Left ventricle myocardium inferior (tissue), 1 donor: ENCODE data around the gene PRPF4. TPM values are rescaled to one million over a fixed set of nuclear protein-coding genes. Genes with fewer than 3 reads are reported as not detected.
"Not testable (repeated sequence)": the region's sequence is repeated elsewhere in the genome, so short reads cannot be mapped to it uniquely, and the experiment has no call there.

ENCODE experiments used
- DNase-seq: peaks from one replicate; pipeline ENCODE4 v3.0.0-alpha.2; 2020
- H3K27ac ChIP-seq: fragments of 200-600 bp; replicated peaks from 2 replicates; pipeline ENCODE4 v1.8.0; 2021
- H3K27me3 ChIP-seq: fragments of 200-600 bp; 2 replicates; pipeline ENCODE4 v1.8.0; 2021; ENCODE audit warnings: low read depth
- H3K36me3 ChIP-seq: fragments of 200-600 bp; 2 replicates; pipeline ENCODE4 v1.8.0; 2021
- H3K4me1 ChIP-seq: fragments of 200-600 bp; 2 replicates; pipeline ENCODE4 v1.8.0; 2021
- H3K4me3 ChIP-seq: fragments of 200-600 bp; 2 replicates; pipeline ENCODE4 v1.8.0; 2021; ENCODE audit warnings: mild to moderate bottlenecking, moderate library complexity
- H3K9me3 ChIP-seq: fragments of 200-600 bp; replicated peaks from 2 replicates; pipeline ENCODE4 v1.8.0; 2021
- CTCF ChIP-seq: fragments of 200-600 bp; IDR thresholded peaks from 2 replicates; pipeline ENCODE4 v1.8.0; 2021; ENCODE audit warnings: antibody characterized with exemption, mild to moderate bottlenecking, borderline replicate concordance
- intact Hi-C: fragments of 100-400 bp; cut with micrococcal nuclease; formaldehyde crosslinking; loops from one replicate; pipeline ENCODE4 v1.11.0; 2022
- total RNA-seq: library from RNA; stranded (reverse); fragmentation: NEBNext Ultra II Directional; extraction: Animal tissue kit (Norgen Biotek cat#: 25700); gene quantifications from one replicate; pipeline ENCODE4 v1.2.1, GENCODE V29; 2021
- donor health status: DM: no; HTN: yes; CAD: no; lungs with severe emphysema.

Gene PRPF4
- total RNA-seq, 1 donor from 2014 or later: 11.2 TPM

DNA sequence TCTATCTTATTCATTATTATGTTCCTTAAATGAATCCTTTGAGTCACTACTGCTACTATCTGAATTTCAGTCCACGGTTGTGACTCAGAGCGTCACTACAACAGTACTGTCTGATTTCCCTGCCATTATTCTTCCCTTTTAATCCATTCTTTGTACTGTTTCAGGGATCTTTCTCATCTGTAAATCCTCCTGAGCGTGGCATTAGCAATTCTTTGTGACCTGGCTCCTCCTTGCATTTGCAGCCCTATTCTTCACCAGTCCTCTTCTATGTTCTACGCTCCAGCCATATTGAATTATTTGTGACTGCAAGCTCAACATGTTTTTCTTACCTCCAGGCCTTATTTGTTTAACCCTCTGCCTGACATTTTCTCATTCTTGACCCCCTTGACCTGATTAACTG, 5.9 kb downstream of the PRPF4 start:
- Histone ChIP-seq H3K27me3 (no peaks in the 10 kb centered on the region), H3K4me3 (no peak overlapping the region), H3K9me3 (no peaks in the 10 kb centered on the region), H3K27ac (no peak overlapping the region), H3K4me1 (peaks cover 20% of the 10 kb centered on the region), H3K36me3 (peaks cover 95% of the 10 kb centered on the region)
- no peak for DNase-seq
- TF ChIP-seq CTCF: no peak
- intact Hi-C loops: no loop called here

- Histone ChIP-seq H3K9me3 (no peaks in the 10 kb centered on the region), H3K4me1 (peaks cover 13% of the 10 kb centered on the region), H3K27ac (peak overlapping the region; percentile 62), H3K4me3 (no peak overlapping the region), H3K36me3 (peaks cover 97% of the 10 kb centered on the region), H3K27me3 (no peaks in the 10 kb centered on the region)
- TF ChIP-seq CTCF: no peak
- intact Hi-C loops: no loop called here
- DNase-seq: no peak
Observed at GRCh38 chr9:113289091-113289490, 13.6 kb downstream of the PRPF4 start.

DNA sequence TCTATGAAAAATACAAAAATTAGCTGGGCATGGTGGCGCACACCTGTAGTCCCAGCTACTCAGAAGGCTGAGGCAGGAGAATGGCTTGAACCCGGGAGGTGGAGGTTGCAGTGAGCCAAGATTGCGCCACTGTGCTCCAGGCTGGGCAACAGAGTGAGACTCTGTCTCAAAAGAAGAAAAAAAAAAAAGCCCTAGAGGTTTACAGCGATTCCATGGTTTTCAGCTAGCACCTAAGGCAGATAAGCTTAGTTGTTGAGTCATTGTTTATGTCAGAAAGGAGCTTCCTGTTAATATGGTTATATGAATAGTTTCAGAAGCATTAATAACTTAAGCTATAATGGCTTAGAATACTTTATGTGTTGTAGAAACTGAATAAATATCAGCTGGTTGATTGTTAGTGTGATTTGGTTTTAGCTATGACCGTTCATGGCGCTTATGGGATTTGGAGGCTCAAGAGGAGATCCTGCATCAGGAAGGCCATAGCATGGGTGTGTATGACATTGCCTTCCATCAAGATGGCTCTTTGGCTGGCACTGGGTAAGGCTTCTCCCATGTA, 14.7 kb downstream of the PRPF4 start:
- Histone ChIP-seq H3K36me3 (peaks cover 88% of the 10 kb centered on the region), H3K27ac (peak overlapping the region; percentile 62), H3K4me3 (no peak overlapping the region), H3K4me1 (peaks cover 13% of the 10 kb centered on the region), H3K9me3 (no peaks in the 10 kb centered on the region), H3K27me3 (no peaks in the 10 kb centered on the region)
- intact Hi-C loops: no loop called here
- no peak for TF ChIP-seq CTCF
- DNase-seq: no peak

DNA sequence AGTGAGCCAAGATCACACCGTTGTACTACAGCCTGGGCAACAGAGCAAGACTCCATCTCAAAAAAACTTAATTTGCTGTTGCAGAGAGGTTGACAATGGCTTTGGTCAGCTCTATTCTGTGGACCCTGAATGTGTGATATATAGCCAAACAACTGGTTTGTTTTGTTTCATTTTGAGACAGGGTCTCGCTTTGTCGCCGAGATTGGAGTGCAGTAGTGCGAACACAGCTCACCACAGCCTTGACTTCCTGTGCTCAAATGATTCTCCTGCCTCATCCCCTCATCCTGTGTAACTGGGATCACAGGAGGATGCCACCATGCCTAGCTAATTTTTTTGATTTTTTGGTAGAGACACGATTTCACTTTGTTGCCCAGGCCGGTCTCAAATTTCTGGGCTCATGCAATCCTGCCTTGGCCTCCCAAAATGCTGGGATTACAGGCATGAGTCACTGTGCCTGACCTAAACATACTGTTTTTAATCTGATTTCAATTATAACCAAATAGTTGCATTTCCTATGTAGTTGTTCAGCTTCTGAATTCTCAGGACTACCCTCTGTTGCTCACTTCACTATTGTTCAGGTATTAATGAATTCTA, 17.9 kb downstream of the PRPF4 start:
- Histone ChIP-seq H3K36me3 (peaks cover 56% of the 10 kb centered on the region), H3K4me3 (no peak overlapping the region), H3K27ac (no peak overlapping the region), H3K4me1 (peaks cover 13% of the 10 kb centered on the region), H3K27me3 (no peaks in the 10 kb centered on the region), H3K9me3 (no peaks in the 10 kb centered on the region)
- DNase-seq: no peak
- intact Hi-C loops: no loop called here
- no peak for TF ChIP-seq CTCF

DNA sequence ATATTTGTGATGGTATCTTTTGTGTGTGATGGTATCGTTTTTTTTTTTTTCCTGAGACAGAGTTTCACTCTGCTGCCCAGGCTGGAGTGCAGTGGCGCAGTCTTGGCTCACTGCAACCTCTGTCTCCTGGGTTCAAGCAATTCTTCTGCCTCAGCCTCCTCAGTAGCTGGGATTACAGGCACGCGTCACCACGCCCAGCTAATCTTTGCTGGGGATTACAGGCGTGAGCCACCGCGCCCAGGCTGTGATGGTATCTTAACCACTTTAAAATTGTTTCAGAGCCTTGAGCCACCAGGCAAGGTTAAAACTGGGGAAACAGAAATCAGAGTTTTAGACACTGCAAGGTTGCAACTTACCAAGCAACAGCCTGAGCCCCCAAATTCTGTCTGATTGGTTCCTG, 20.8 kb downstream of the PRPF4 start:
- H3K4me1 ChIP-seq, H3K9me3 ChIP-seq, H3K27me3 ChIP-seq, H3K27ac ChIP-seq, intact Hi-C loops, DNase-seq, H3K4me3 ChIP-seq: not testable (repeated sequence)
- peaks cover 28% of the 10 kb centered on the region for H3K36me3 ChIP-seq

DNA sequence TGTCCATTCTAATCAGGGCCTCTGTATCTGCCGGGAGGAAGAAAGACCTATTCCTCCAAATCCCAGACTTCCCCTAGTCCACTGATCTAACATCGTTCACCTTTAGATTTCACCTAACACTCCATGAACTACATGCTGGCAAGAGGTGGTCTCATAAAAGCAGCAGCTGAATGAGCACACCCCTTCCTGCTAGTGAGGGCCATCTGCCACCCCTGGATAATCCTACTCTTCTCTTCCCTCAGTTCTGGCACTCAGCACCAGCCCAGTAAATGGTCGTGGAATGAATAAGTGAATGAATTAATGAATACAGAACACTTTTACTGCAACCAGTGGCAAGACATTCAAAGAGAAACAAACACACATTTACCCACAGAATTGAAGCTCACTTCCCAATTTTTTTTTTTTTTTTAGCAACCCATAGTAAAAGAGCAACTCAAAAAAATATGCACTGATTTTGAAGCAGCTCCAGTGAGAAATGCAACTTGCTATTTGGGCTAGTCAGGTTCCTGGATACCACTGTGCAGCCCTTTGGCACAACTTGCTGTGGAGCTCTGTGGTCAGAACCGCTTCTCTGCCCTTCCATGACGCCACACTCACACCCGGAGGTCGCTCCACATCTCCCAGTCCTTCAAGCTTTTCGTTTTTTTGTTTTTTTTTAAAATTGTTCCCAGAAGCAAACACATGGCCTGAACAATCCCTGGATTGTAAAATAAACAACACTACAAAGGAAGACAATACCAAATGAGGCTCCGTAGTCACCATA, 21.5 kb downstream of the PRPF4 start:
- H3K27ac ChIP-seq: no peak overlapping the region
- H3K4me1 ChIP-seq: no peaks in the 10 kb centered on the region
- no peak for DNase-seq
- no peak for TF ChIP-seq CTCF
- no peak overlapping the region for H3K4me3 ChIP-seq
- peaks cover 20% of the 10 kb centered on the region for H3K36me3 ChIP-seq
- H3K27me3 ChIP-seq: no peaks in the 10 kb centered on the region
- intact Hi-C loops: no loop called here
- no peaks in the 10 kb centered on the region for H3K9me3 ChIP-seq
